ENCODE results near the gene MAP2K4.

MAP2K4 gene

GRCh38 chr17:12047681-12048376, 27.2 kb downstream of the MAP2K4 start:
- no peaks in the 10 kb centered on the region for H3K9me3 ChIP-seq
- no peak overlapping the region for H3K27ac ChIP-seq
- peaks cover 0 to 5% of the 10 kb centered on the region in 2 experiments for H3K4me1 ChIP-seq (ENCODE audit: control insufficient read depth in 1 of 2, insufficient read depth in 1 of 2, low read depth in 1 of 2, low read length in 1 of 2)
- TF ChIP-seq CTCF (IDR thresholded peaks at IDR 0.05): no peak
- no peaks in the 10 kb centered on the region for H3K27me3 ChIP-seq
- H3K4me3 ChIP-seq (ENCODE audit: low read depth in 1 of 2, low read length in 1 of 2): no peak overlapping the region
- no peaks in the 10 kb centered on the region for H3K36me3 ChIP-seq

DNA sequence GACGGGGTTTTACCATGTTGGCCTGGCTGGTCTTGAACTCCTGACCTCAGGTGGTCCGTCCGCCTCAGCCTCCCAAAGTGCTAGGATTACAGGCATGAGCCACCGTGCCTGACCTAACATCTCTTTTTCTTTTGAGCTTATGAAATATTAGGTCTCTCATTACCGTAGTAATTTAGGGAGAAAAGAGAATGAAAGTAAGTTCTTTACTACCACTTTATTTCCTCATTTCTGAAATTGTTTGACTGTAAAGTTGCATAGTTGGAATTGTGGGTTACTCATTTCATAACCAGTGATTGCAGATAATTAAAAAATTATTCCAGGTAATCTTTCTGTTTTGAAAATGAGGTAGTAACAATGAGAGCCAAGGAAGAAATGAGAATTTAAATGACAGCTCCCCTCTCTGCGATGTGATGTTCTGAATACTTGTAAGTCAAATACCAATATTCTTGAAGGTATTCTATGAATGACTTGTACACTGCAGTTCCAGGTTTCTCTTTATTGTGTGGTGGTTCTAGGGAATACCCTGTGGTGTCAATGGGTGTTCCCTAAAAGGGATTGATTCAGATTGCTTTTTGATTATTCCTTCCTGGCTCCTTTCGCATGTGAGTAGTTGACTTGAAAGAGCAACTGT, 28.3 kb downstream of the MAP2K4 start:
- no peaks in the 10 kb centered on the region for H3K9me3 ChIP-seq
- no peaks in the 10 kb centered on the region for H3K27me3 ChIP-seq
- H3K36me3 ChIP-seq: no peaks in the 10 kb centered on the region
- peak overlapping the region; percentile 19 for H3K27ac ChIP-seq
- H3K4me1 ChIP-seq (ENCODE audit: control insufficient read depth in 1 of 2, insufficient read depth in 1 of 2, low read depth in 1 of 2, low read length in 1 of 2): peaks cover 0 to 5% of the 10 kb centered on the region in 2 experiments
- no peak for TF ChIP-seq CTCF (IDR thresholded peaks at IDR 0.05)
- H3K4me3 ChIP-seq (ENCODE audit: low read depth in 1 of 2, low read length in 1 of 2): no peak overlapping the region

DNA sequence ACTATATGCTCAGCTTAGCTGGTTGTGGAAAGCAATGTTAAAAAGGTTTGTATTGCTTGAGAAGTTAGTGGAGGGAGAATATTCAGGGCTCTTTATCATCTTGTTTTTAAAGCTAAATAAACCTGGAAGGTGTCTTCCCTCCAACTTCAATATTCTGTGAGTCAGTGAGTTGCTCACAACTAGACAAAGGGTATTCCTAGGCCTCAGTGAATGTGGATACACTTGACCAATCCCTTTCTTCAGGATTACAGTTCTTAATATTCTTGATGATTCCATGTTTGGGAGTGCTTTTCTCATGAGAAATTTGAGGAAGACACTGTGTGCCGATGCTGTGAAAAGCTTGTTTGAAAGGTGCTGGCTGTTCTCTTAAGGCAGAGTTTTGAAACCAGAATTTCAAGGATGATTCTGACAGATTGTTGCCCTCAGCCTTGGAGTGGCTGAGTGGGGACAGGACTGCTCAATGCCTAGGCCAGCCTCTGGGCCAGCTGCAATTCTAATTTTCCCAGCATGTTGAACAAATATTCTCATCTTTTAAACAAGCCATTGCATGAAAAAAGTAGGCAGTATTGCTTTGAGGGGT, 30.1 kb downstream of the MAP2K4 start:
- Histone ChIP-seq H3K27ac (peak overlapping the region; percentile 24), H3K36me3 (peaks cover 3% of the 10 kb centered on the region), H3K27me3 (no peaks in the 10 kb centered on the region), H3K9me3 (no peaks in the 10 kb centered on the region), H3K4me3 (ENCODE audit: low read depth in 1 of 2, low read length in 1 of 2) (no peak overlapping the region), H3K4me1 (ENCODE audit: control insufficient read depth in 1 of 2, insufficient read depth in 1 of 2, low read depth in 1 of 2, low read length in 1 of 2) (peaks cover 0 to 5% of the 10 kb centered on the region in 2 experiments)
- TF ChIP-seq CTCF (IDR thresholded peaks at IDR 0.05): no peak

GRCh38 chr17:12053552-12053951, 32.9 kb downstream of the MAP2K4 start:
- Histone ChIP-seq H3K27ac (no peak overlapping the region), H3K4me1 (ENCODE audit: control insufficient read depth in 1 of 2, insufficient read depth in 1 of 2, low read depth in 1 of 2, low read length in 1 of 2) (peaks cover 0 to 4% of the 10 kb centered on the region in 2 experiments), H3K27me3 (no peaks in the 10 kb centered on the region), H3K36me3 (peaks cover 3% of the 10 kb centered on the region), H3K4me3 (ENCODE audit: low read depth in 1 of 2, low read length in 1 of 2) (no peak overlapping the region), H3K9me3 (no peaks in the 10 kb centered on the region)
- no peak for TF ChIP-seq CTCF (IDR thresholded peaks at IDR 0.05)

DNA sequence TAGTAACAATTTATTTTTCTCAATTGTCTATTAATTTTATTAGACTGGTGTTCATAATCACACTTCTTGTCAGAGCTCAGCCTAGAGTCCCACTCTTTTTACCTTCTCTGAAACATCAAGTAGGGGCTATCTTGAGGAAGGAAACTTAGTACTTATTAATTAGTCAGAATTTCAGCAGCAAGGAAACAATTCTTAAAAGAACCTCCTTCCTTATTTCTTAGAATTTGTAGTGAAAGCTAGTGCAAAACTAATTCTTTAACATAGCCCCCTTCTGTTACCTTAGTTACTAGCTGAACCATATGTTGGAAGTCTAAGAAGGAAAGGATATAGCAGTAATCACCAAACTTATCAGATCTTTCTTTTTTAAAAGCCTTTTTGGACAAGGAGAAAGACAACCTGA, 35.2 kb downstream of the MAP2K4 start:
- no peak for TF ChIP-seq CTCF (IDR thresholded peaks at IDR 0.05)
- H3K27ac ChIP-seq: no peak overlapping the region
- peaks cover 10% of the 10 kb centered on the region for H3K36me3 ChIP-seq
- no peaks in the 10 kb centered on the region for H3K27me3 ChIP-seq
- H3K4me3 ChIP-seq (ENCODE audit: low read depth in 1 of 2, low read length in 1 of 2): no peak overlapping the region
- no peaks in the 10 kb centered on the region for H3K9me3 ChIP-seq
- H3K4me1 ChIP-seq (ENCODE audit: control insufficient read depth in 1 of 2, insufficient read depth in 1 of 2, low read depth in 1 of 2, low read length in 1 of 2): no peaks in the 10 kb centered on the region

Measured in neutrophil (primary cell).